H1 (cell line): ENCODE data around the gene MFRP. TPM values are rescaled to one million over a fixed set of nuclear protein-coding genes. Genes with fewer than 3 reads are reported as not detected.

Source experiments
- CTCF ChIA-PET: fragments of 300-600 bp; sonication (Branson Sonifier 250); formaldehyde crosslinking; loops from one replicate; lab custom pipeline; 2021; ENCODE audit not compliant: partially characterized antibody; lab: Charles Lee
- POLR2A ChIA-PET: fragments of 300-600 bp; sonication (Branson Sonifier 250); formaldehyde crosslinking; loops from one replicate; lab custom pipeline; 2021; ENCODE audit warnings: inconsistent platforms; ENCODE audit not compliant: partially characterized antibody; lab: Charles Lee
- DNase-seq, 2 experiments: peaks; one replicate each; pipeline versions ENCODE4 v3.0.0 to v3.0.0-alpha.2; 2010 to 2022; ENCODE audit warnings: low spot score in 2 of 2, low read depth in 1 of 2, mixed read lengths in 1 of 2
- FAIRE-seq: peaks from 2 replicates; lab custom pipeline; 2011; peaks lifted over from hg19 to GRCh38; lab: Jason Lieb, UNC
- H2AFZ ChIP-seq: 2 replicates; pipeline ENCODE4 v1.8.1; 2012; ENCODE audit warnings: low read length, inconsistent platforms
- H2AK5ac ChIP-seq: 2 replicates; pipeline ENCODE4 v1.6.1; 2013; ENCODE audit warnings: low read depth, low read length
- H2BK120ac ChIP-seq: replicated peaks from 2 replicates; pipeline ENCODE3; 2013; ENCODE audit warnings: low read depth, low read length, inconsistent platforms
- H2BK12ac ChIP-seq: 2 replicates; pipeline ENCODE4 v1.6.1; 2013; ENCODE audit warnings: low read depth, low read length
- H2BK15ac ChIP-seq: 2 replicates; pipeline ENCODE4 v1.6.1; 2013; ENCODE audit warnings: low read length
- H2BK20ac ChIP-seq: 2 replicates; pipeline ENCODE4 v1.6.1; 2013; ENCODE audit warnings: low read length
- H2BK5ac ChIP-seq: 2 replicates; pipeline ENCODE4 v1.6.1; 2013; ENCODE audit warnings: low read depth, low read length
- H3K14ac ChIP-seq: 2 replicates; pipeline ENCODE4 v1.6.1; 2013; ENCODE audit warnings: inconsistent platforms; ENCODE audit not compliant: insufficient read length
- H3K18ac ChIP-seq: 2 replicates; pipeline ENCODE4 v1.6.1; 2013; ENCODE audit warnings: low read length; ENCODE audit errors: extremely low read depth
- H3K23ac ChIP-seq: 2 replicates; pipeline ENCODE4 v1.6.1; 2013; ENCODE audit warnings: inconsistent platforms; ENCODE audit not compliant: insufficient read length
- H3K23me2 ChIP-seq: 2 replicates; pipeline ENCODE4 v1.6.1; 2013; ENCODE audit warnings: low read depth, low read length
- H3K27ac ChIP-seq: 2 replicates; pipeline ENCODE4 v1.6.1; 2011; ENCODE audit warnings: low read depth, low read length, inconsistent platforms
- H3K27me3 ChIP-seq, 4 experiments: replicated peaks in 1 of 4; 1 replicate in 1 of 4; 2 replicates in 3 of 4; pipeline versions ENCODE4 v1.6.1 to v1.8.1; 2011 to 2013; ENCODE audit warnings: low read length in 3 of 4, mild to moderate bottlenecking in 3 of 4, inconsistent platforms in 2 of 4, mixed read lengths in 2 of 4, moderate library complexity in 1 of 4; ENCODE audit not compliant: control insufficient read depth in 3 of 4, insufficient read depth in 3 of 4; ENCODE audit errors: extremely low read depth in 1 of 4
- H3K36me3 ChIP-seq, 4 experiments: 2 replicates each; pipeline versions ENCODE4 v1.6.1 to v1.8.1; 2011 to 2013; ENCODE audit warnings: mild to moderate bottlenecking in 4 of 4, low read length in 3 of 4, moderate library complexity in 2 of 4, control low read depth in 1 of 4, inconsistent platforms in 1 of 4; ENCODE audit not compliant: insufficient read depth in 4 of 4, control insufficient read depth in 2 of 4
- H3K4ac ChIP-seq: replicated peaks from 2 replicates; pipeline ENCODE3; 2013; ENCODE audit warnings: low read length, low read depth, mixed read lengths, inconsistent platforms; ENCODE audit not compliant: insufficient read length
- H3K4me1 ChIP-seq, 4 experiments: replicated peaks in 1 of 4; 1 replicate in 1 of 4; 2 replicates in 3 of 4; pipeline versions ENCODE4 v1.6.1 to v1.8.1; 2011 to 2013; ENCODE audit warnings: low read length in 3 of 4, inconsistent platforms in 2 of 4, mixed read lengths in 1 of 4; ENCODE audit not compliant: insufficient read depth in 4 of 4, control insufficient read depth in 3 of 4
- H3K4me2 ChIP-seq, 2 experiments: 2 replicates each; pipeline versions ENCODE4 v1.6.1 to v1.8.1; 2011 to 2013; ENCODE audit warnings: low read depth in 2 of 2, low read length in 2 of 2, control low read depth in 1 of 2, inconsistent platforms in 1 of 2, mild to moderate bottlenecking in 1 of 2; ENCODE audit not compliant: insufficient read depth in 1 of 2
- H3K4me3 ChIP-seq, 4 experiments: fragments of 200-600, 300-600 bp in 1 of 4; sonication (generic), shearing (Covaris generic), sonication (Bioruptor Twin) in 1 of 4; 2 replicates each; pipeline versions ENCODE4 v1.5.1 to v1.8.1; 2011 to 2016; ENCODE audit warnings: low read length in 4 of 4, low read depth in 3 of 4, control low read depth in 2 of 4, inconsistent platforms in 2 of 4, mild to moderate bottlenecking in 2 of 4, mixed read lengths in 1 of 4, moderate library complexity in 1 of 4; ENCODE audit not compliant: insufficient read depth in 2 of 4; ENCODE audit errors: extremely low read depth in 1 of 4
- H3K56ac ChIP-seq: replicated peaks from 2 replicates; pipeline ENCODE3; 2013; ENCODE audit warnings: low read depth, mild to moderate bottlenecking, mixed read lengths, low read length, inconsistent platforms; ENCODE audit not compliant: insufficient read length
- H3K79me1 ChIP-seq: 2 replicates; pipeline ENCODE4 v1.6.1; 2013; ENCODE audit warnings: low read depth, low read length, control low read depth
- H3K79me2 ChIP-seq, 2 experiments: 2 replicates each; pipeline versions ENCODE4 v1.6.1 to v1.8.1; 2012 to 2013; ENCODE audit warnings: low read length in 2 of 2, mild to moderate bottlenecking in 2 of 2, inconsistent platforms in 1 of 2; ENCODE audit not compliant: insufficient read depth in 2 of 2, control insufficient read depth in 1 of 2
- H3K9ac ChIP-seq, 4 experiments: replicated peaks in 1 of 4; 1 replicate in 1 of 4; 2 replicates in 3 of 4; pipeline versions ENCODE4 v1.6.1 to v1.8.1; 2011 to 2013; ENCODE audit warnings: low read depth in 3 of 4, low read length in 3 of 4, control low read depth in 2 of 4, mild to moderate bottlenecking in 2 of 4, moderate library complexity in 2 of 4, inconsistent platforms in 1 of 4; ENCODE audit errors: extremely low read depth in 1 of 4
- H3K9me3 ChIP-seq, 2 experiments: 2 replicates each; pipeline versions ENCODE4 v1.6.1 to v1.8.1; 2012 to 2013; ENCODE audit warnings: mild to moderate bottlenecking in 2 of 2, moderate library complexity in 2 of 2, control low read depth in 1 of 2, inconsistent platforms in 1 of 2, low read depth in 1 of 2, low read length in 1 of 2, mixed read lengths in 1 of 2; ENCODE audit not compliant: insufficient read depth in 2 of 2
- H4K20me1 ChIP-seq, 2 experiments: replicated peaks in 1 of 2; 2 replicates each; pipeline versions ENCODE3 to v1.8.1; 2011 to 2013; ENCODE audit warnings: inconsistent platforms in 2 of 2, low read length in 2 of 2, mild to moderate bottlenecking in 1 of 2; ENCODE audit not compliant: insufficient read depth in 2 of 2, control insufficient read depth in 1 of 2
- H4K5ac ChIP-seq: 2 replicates; pipeline ENCODE4 v1.6.1; 2013; ENCODE audit warnings: low read length, low read depth, mixed read lengths, inconsistent platforms; ENCODE audit not compliant: insufficient read length
- H4K8ac ChIP-seq: 2 replicates; pipeline ENCODE4 v1.8.0; 2013; ENCODE audit warnings: mild to moderate bottlenecking, moderate library complexity, low read length, inconsistent platforms; ENCODE audit not compliant: insufficient read depth; ENCODE audit errors: extremely low read depth
- H4K91ac ChIP-seq: replicated peaks from 2 replicates; pipeline ENCODE3; 2013; ENCODE audit warnings: low read length, mixed read lengths, inconsistent platforms; ENCODE audit not compliant: insufficient read length
- CREB1 ChIP-seq: IDR thresholded peaks from 2 replicates; pipeline ENCODE4 v1.6.1; 2012; ENCODE audit warnings: inconsistent platforms
- CTBP2 ChIP-seq: IDR thresholded peaks from 2 replicates; pipeline ENCODE4 v1.7.0; 2011; ENCODE audit warnings: borderline replicate concordance, mild to moderate bottlenecking, moderate library complexity, mixed read lengths, low read length; ENCODE audit not compliant: insufficient read depth, insufficient read length
- JUN ChIP-seq: IDR thresholded peaks from 2 replicates; pipeline ENCODE4 v1.6.1; 2011; ENCODE audit warnings: low read depth, mild to moderate bottlenecking, improper control_type of control experiment, low read length
- KDM4A ChIP-seq: IDR thresholded peaks from one replicate; pipeline ENCODE4 v1.7.1; 2012; ENCODE audit warnings: low read depth, mild to moderate bottlenecking, moderate library complexity, low read length, inconsistent platforms; ENCODE audit not compliant: severe bottlenecking
- PHF8 ChIP-seq: fragments of 200-600 bp; sonication (generic); conservative IDR thresholded peaks from 2 replicates; pipeline ENCODE4 v1.7.1; 2012; ENCODE audit warnings: low read depth, mild to moderate bottlenecking, inconsistent platforms, low read length, moderate library complexity
- RBBP5 ChIP-seq: IDR thresholded peaks from 2 replicates; pipeline ENCODE4 v1.7.1; 2012; ENCODE audit warnings: low read depth, mild to moderate bottlenecking, inconsistent platforms, low read length, moderate library complexity, borderline replicate concordance
- SIRT6 ChIP-seq: IDR thresholded peaks from one replicate; pipeline ENCODE4 v1.7.1; 2012; ENCODE audit warnings: low read length, inconsistent platforms
- TBP ChIP-seq: IDR thresholded peaks from 2 replicates; pipeline ENCODE4 v1.6.1; 2011; ENCODE audit warnings: low read depth, low read length, improper control_type of control experiment
- TEAD4 ChIP-seq: IDR thresholded peaks from 2 replicates; pipeline ENCODE4 v1.6.1; 2012; ENCODE audit warnings: low read depth, low read length, inconsistent platforms, mixed read lengths
- WGBS, 2 experiments: shearing (Covaris generic) in 1 of 2; methylation state at CpG; one replicate each; pipeline versions ENCODE4 v1.1.6 to v1.1.7; 2013 to 2015; ENCODE audit warnings: low lambda C conversion rate in 2 of 2, mixed read lengths in 2 of 2, inconsistent platforms in 1 of 2, low coverage in 1 of 2, missing lambda C conversion rate in 1 of 2; ENCODE audit not compliant: insufficient replicate concordance in 2 of 2, insufficient coverage in 1 of 2, insufficient read length in 1 of 2; ENCODE audit errors: extremely low coverage in 1 of 2, missing lambda C conversion rate in 1 of 2; 5-methylcytosine and 5-hydroxymethylcytosine counted together
- polyA plus RNA-seq, 7 experiments: library from polyadenylated mRNA; depleted of rRNA in 3 of 7; stranded (reverse) in 5 of 7; unstranded in 2 of 7; fragments of >200 nt in 5 of 7; fragments of 200-250 nt in 2 of 7; gene quantifications; 1 replicate in 5 of 7; 2 replicates in 1 of 7; 4 replicates in 1 of 7; pipeline versions ENCODE4 v1.2.1 to v1.2.3, GENCODE V29; 2011 to 2013; ENCODE audit warnings: missing spikeins in 2 of 7, mixed read lengths in 2 of 7
- total RNA-seq: library from RNA; stranded (reverse); fragmentation: NEBNext Ultra II Directional; extraction: Animal tissue kit (Norgen Biotek cat#: 25700); gene quantifications from 2 replicates; pipeline ENCODE4 v1.2.1, GENCODE V29; 2021
- TF ChIP-seq, protein P1 (sequence below): IDR thresholded peaks from 2 replicates; pipeline ENCODE4 v1.6.1; 2012; ENCODE audit warnings: low read length, inconsistent platforms

The MFRP gene
- total and polyA plus RNA-seq, 2 of the 8 experiments (the other 6 are each of a cell fraction or from before 2014, with no cell fraction given) = 0.02 TPM; not detected in 1

- H4K8ac ChIP-seq = no peak overlapping the region
- WGBS, 2 experiments = 9% methylated on average over 17 of the region's 17 CpGs; no CpG with 5 or more reads in 1 of the 2 experiments
- no peak overlapping the region for H4K91ac ChIP-seq
- POLR2A ChIA-PET = interaction anchor here (0.9 to 3.4 kb wide), 17 partner anchors 10 to 254 kb away, joined by 3 to 29 read pairs (median 5); partner anchors contain the start of genes DPAGT1, HMBS and MCAM
- H3K79me1 ChIP-seq = peaks cover 12% of the 10 kb centered on the region
- H3K4ac ChIP-seq = no peak overlapping the region
- no peak overlapping the region for H3K9ac ChIP-seq
- peak overlapping the region; percentile 70 for H4K5ac ChIP-seq
- H3K14ac ChIP-seq = no peak overlapping the region
- H3K18ac ChIP-seq = peak overlapping the region; percentile 88
- H2AFZ ChIP-seq = no peak overlapping the region
- peaks cover 5 to 38% (median 28%) of the 10 kb centered on the region in 4 experiments for H3K4me1 ChIP-seq
- H2BK20ac ChIP-seq = no peak overlapping the region
- no peak overlapping the region for H3K23ac ChIP-seq
- peaks cover 5 to 26% of the 10 kb centered on the region in 2 experiments; a peak in 3 of 4 replicates for H3K79me2 ChIP-seq
- H2BK120ac ChIP-seq = peak overlapping the region; percentile 72
- H3K27me3 ChIP-seq = peaks cover 12 to 42% (median 33%) of the 10 kb centered on the region in 4 experiments
- FAIRE-seq (peak; percentile 28), DNase-seq (peak in 1 of 2 experiments; percentile 92)
- peaks cover 20% of the 10 kb centered on the region; the same call in 1 of the 2 replicates for H3K23me2 ChIP-seq
- H3K56ac ChIP-seq = no peak overlapping the region
- peak overlapping the region; percentile 8 to 69 (median 38); a peak in 6 of 8 replicates for H3K4me3 ChIP-seq
- no peaks in the 10 kb centered on the region for H3K9me3 ChIP-seq
- H2BK15ac ChIP-seq = no peak overlapping the region; the same call in 1 of the 2 replicates
- H3K27ac ChIP-seq = peak overlapping the region; percentile 2; the same call in 1 of the 2 replicates
- no peak overlapping the region for H2AK5ac ChIP-seq
- no peak overlapping the region for H2BK12ac ChIP-seq
- H2BK5ac ChIP-seq = peak overlapping the region; percentile 76; the same call in 1 of the 2 replicates
- peaks cover 3 to 16% of the 10 kb centered on the region in 2 experiments for H4K20me1 ChIP-seq
- CTCF ChIA-PET = interaction anchor here (0.6 to 20.0 kb wide), 33 partner anchors 12 to 751 kb away, joined by 3 to 463 read pairs (median 4); partner anchors contain the start of genes CBL, MCAM, NLRX1 and USP2
- peaks cover 0 to 6% (median 2%) of the 10 kb centered on the region in 4 experiments; a peak in 1 of 8 replicates for H3K36me3 ChIP-seq
- peak overlapping the region; percentile 56 to 76 for H3K4me2 ChIP-seq
- TF ChIP-seq CTBP2 = no peak
- no peak for TF ChIP-seq SIRT6
- TF ChIP-seq JUN = no peak
- no peak for TF ChIP-seq PHF8
- TF ChIP-seq, protein P1, sequence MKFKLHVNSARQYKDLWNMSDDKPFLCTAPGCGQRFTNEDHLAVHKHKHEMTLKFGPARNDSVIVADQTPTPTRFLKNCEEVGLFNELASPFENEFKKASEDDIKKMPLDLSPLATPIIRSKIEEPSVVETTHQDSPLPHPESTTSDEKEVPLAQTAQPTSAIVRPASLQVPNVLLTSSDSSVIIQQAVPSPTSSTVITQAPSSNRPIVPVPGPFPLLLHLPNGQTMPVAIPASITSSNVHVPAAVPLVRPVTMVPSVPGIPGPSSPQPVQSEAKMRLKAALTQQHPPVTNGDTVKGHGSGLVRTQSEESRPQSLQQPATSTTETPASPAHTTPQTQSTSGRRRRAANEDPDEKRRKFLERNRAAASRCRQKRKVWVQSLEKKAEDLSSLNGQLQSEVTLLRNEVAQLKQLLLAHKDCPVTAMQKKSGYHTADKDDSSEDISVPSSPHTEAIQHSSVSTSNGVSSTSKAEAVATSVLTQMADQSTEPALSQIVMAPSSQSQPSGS = 0 out of 2 replicates have a peak, but pooled peaks have one; percentile 13
- no peak; the same call in 1 of the 2 replicates for TF ChIP-seq TBP
- TF ChIP-seq TEAD4 = peak; percentile 66
- no peak; the same call in 1 of the 2 replicates for TF ChIP-seq RBBP5
- TF ChIP-seq KDM4A = peak; percentile 21
- no peak for TF ChIP-seq CREB1
These were observed 8.1 kb downstream of the MFRP start for GRCh38 chr11:119338318-119338890.
